Endometrium (tissue), 2 donors: ENCODE results near the gene SPATA33.
"Not testable (repeated sequence)": the region's sequence is repeated elsewhere in the genome, so short reads cannot be mapped to it uniquely, and the experiment has no call there.

Experiments
- FAIRE-seq: peaks from 2 replicates; lab custom pipeline; 2012; peaks lifted over from hg19 to GRCh38; lab: Jason Lieb, UNC
- donor health status: control.
- donor health status: control.

Gene SPATA33

DNA sequence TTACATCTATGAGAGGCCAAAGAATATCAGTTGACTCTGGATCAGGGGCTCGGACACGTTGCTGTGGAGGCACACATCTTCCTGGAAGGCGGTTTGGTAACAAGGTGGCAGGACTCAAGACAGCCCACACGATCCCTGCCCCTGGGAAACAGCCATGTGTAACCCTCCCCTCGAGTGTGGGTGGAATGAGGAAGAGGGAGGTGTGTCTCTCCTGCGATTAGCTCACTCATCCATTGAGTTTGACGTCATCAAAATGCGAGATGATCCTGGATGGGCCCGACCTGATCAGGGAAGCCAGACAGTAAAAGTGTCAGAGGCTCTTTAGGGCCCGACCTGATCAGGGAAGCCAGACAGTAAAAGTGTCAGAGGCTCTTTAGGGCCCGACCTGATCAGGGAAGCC, 6.6 kb downstream of the SPATA33 start:
- FAIRE-seq: not testable (repeated sequence)

DNA sequence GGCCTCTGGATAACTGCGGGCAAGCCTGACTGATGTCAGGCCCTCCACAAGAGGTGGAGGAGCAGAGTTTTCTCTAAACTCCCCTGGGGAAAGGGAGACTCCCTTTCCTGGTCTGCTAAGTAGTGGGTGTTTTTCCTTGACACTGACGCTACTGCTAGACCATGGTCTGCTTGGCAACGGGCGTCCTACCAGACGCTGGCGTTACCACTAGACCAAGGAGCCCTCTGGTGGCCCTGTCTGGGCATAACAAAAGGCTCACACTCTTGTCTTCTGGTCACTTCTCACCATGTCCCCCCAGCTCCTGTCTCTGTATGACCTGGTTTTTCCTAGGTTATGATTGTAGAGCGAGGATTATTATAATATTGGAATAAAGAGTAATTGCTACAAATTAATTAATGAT, 9.4 kb downstream of the SPATA33 start:
- not testable (repeated sequence) for FAIRE-seq

DNA sequence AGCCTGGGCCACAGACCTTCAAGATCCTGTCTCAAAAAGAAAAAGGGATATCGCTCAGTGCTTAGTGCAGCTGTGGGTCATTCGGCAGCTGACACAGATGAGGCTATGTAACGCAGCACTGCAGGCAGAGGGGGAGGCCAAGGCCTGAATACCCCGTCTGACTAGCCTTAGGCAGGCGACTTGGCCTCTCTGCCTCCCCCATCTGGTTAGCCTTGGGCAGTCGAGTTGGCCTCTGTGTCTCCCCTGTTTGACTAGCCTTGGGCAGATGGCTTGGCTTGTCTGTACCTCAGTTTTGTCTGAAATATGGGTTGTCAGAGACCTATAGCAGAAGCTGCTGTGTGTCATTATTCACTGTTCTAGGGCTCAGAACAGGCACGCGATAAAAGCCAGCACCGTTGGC, 10.0 kb downstream of the SPATA33 start:
- FAIRE-seq: no peak

DNA sequence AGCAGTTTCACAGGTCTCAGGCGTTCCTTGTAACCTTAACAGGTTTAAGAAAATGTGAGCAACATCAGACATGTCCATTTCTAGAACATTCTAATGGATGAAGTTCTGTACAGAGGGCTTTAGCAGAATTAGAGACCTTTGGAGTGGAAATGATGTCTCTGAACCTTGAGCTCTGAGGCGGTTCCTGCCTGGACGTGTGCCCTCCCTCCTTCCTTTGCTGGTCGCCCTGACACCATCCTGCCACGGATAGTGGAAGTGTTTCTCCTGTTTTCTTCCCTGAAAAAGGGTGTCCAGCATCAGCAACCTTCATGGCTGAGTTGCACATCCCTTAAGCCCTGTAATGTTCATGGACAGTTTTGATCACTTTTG, 11.1 kb downstream of the SPATA33 start:
- FAIRE-seq: no peak

DNA sequence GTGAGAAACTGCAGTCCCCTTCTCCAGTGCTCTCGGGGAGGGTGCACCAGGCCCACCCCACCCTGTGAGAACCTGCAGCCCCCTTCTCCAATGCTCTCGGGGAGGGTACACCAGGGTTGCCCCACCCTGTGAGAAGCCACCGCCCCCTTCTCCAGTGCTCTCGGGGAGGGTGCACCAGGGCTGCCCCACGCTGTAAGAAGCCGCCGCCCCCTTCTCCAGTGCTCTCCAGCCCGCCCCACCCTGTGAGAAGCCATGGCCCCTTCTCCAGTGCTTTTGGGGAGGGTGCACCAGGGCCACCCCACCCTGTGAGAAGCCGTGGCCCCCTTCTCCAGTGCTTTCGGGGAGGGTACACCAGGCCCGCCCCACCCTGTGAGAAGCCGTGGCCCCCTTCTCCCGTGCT, 12.1 kb downstream of the SPATA33 start:
- FAIRE-seq: no peak

- no peak for FAIRE-seq
These were observed 13.1 kb downstream of the SPATA33 start for GRCh38 chr16:89670496-89671431.

GRCh38 chr16:89671565-89671964, 13.9 kb downstream of the SPATA33 start:
- FAIRE-seq: not testable (repeated sequence)

DNA sequence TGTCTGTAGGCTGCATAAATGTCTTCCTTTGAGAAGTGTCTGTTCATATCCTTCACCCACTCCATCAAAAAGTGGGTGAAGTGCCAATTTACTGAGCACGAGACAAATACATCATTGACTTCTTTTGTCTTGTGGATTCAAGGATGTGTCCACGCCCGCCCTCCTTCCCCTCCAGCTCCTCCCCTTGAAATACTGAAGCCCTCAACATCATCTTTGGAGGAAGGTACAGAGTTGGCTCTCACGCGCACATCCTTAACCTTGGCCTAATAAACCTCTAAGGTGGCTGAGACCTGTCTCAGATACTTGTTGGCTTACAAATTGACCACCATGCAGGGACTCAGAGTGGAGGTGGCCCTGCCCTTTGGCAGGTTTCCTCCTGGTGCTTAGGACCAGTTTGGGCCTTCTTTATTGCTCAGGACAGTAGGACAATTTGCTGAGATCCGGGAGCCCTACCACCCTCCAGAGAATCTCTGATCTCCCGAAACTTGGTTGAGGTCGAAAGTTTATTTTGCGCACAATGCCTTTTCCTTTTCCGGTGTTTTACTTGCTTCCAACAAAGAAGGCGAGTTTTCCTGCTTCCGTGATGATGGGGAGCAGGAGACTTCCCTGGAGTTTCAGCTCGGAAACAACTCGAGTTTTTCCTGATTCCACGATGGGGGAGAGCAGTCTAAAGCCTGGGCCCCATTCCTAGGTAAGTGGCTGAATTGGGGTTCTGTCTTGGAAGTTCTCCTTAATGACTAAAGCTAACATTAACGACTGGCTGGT, 14.7 kb downstream of the SPATA33 start:
- no peak for FAIRE-seq

GRCh38 chr16:89678258-89678657, 20.6 kb downstream of the SPATA33 start:
- no peak for FAIRE-seq

DNA sequence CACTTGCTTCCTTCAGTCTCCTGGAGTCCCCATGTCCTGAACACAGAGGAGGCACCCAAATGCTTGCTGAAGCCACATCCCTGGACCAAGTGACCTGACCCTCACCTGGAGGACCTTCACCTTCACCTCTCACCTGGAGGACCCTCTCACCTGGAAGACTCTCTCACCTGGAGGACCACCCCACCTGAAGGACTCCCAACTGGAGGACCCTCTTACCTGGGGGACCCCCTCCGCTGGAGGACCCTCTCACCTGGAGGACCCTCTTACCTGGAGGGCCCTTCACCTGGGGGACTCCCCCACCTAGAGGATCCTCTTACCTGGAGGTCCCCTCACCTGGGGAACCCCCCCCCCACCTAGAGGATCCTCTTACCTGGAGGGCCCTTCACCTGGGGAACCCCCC, 28.3 kb downstream of the SPATA33 start:
- no peak for FAIRE-seq

GRCh38 chr16:89686520-89687091, 29.0 kb downstream of the SPATA33 start, which contains the start of gene CDK10:
Gene CDK10 (plus strand): TSS chr16:89686689. CDS start chr16:89686711, 22 bp downstream.
- FAIRE-seq: no peak

DNA sequence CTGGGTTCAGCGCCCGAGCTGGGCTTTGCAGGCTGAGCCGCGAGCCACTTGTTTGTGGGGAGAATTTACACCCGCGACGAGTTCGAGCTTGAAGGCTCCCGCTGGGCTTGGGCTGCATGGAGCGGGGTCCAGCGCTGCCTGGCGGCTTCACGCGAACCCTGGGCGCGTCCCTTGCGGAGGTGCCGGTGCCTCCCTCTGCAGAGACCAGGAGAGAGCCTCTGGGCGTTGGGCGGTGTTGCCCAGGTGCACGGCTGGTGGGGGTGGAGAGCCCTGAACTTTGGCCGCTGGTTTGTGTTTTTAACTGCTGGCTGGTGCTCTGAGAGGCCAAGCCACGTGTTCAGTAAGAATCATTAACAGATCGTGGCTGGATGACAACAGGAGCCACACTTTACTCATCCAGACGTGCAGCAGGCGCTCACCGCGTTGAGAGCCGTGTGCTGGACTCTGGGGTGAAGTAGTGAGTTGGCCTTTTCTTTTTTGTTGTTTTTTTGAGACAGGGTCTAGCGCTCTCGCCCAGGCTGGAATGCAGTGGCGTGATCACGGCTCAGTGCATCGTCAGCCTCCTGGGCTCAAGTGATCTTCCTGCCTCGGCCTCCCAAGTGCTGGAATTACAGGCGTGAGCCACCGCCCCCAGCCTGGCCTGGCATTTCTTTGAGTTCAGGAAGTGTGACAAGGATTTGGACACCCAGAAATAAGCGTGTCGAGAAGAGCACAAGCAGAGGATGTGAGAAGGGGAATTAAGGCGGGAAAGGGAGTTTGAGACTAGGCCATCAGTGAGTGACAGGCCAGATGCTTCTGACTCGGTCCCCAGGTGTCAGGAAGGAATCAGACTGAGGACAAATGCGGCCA, 29.7 kb downstream of the SPATA33 start:
- FAIRE-seq: no peak

- FAIRE-seq: no peak
These were observed 30.8 kb downstream of the SPATA33 start for GRCh38 chr16:89688395-89688794.

DNA sequence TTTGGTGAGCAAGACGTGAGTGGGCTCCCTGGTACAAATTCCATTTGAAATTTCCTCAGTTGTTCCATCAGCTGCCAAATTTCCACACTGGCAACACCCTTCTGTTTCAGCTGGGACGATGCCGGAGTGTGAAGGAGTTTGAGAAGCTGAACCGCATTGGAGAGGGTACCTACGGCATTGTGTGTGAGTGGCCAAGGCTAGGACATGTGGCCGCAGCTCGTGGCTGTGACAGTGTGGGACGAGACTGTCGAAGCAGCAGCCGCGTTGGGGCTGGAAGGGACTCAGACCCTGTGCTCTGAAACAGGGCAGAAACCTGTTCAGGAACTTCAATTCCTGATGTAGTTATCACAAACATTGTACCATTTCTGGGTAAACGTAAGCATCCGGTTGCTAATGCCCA, 31.5 kb downstream of the SPATA33 start:
- no peak for FAIRE-seq

DNA sequence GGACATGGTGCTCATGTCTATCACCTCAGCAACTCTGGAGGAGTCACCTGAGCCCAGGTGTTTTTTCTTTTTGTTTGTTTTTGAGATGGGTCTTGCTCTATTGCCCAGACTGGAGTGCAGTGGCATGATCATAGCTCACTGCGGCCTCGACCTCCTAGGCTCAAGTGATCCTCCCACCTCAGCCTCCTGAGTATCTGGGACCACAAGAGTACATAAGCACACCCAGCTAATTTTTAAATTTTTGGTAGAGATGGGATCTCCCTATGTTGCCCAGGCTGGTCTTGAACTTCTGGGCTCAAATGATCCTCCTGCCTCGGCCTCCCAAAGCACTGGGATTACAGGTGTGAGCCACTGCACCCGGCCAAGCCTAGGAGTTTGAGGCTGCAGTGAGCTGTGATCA, 32.0 kb downstream of the SPATA33 start:
- FAIRE-seq: not testable (repeated sequence)

DNA sequence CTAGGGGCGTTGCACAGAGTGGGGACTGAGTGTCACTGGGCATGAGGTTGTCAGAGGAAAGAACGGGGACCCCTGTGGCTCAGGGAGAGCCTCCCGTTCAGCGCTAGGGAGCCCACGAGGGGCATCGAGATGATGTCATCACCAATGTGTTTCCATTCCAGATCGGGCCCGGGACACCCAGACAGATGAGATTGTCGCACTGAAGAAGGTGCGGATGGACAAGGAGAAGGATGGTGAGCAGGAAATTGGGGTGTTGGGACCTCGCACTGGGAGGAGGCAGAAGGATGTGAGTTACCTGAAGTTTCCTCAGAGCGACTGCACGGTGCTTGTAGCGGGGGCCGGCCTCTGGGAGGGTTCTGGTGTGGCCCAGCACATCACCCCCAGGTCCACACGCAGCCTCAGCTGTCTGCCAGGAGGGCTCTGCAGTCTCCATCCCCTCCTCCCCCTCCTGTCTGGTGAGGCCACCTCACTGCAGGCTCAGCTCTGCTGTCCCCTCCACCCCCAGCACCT, 32.8 kb downstream of the SPATA33 start:
- no peak for FAIRE-seq

GRCh38 chr16:89691231-89691985, 33.8 kb downstream of the SPATA33 start:
- no peak for FAIRE-seq

DNA sequence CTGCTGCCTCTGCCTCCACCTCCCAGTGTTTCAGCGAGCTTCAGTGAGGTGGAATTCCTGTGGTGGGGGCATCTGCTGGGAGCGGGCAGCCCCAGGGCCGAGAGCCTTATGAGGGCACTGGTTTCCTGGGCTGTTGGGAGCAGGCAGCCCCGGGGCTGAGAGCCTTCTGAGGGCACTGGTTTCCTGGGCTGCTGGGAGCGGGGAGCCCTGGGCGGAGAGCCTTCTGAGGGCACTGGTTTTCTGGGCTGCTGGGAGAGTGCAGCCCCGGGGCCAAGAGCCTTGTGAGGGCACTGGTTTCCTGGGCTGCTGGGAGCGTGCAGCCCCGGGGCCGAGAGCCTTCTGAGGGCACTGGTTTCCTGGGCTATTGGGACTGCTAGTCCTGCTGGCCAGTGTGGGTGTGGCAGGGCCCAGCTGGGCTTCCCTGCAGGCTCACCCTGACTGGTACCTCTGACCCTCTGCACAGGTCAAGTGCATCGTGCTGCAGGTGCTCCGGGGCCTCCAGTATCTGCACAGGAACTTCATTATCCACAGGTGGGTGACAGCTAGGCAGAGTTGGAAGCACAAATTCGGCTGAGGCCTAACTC, 34.4 kb downstream of the SPATA33 start:
- no peak for FAIRE-seq

DNA sequence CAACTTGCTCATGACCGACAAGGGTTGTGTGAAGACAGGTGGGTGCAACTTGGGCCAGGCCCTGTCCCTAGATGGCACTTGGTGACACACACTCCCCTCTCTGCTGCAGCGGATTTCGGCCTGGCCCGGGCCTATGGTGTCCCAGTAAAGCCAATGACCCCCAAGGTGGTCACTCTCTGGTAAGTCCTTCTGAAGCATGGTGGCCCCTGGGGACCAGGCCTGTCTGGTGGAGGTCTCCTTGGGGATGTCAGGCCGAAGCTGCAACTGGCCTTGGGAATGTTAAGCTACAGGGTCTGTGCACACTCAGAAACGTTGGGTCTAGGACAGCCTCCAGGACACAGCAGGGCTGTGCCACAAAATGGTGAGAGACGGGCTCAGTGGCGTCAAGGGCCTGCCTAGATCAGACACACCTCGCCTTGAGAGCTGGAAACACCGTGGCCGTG, 35.7 kb downstream of the SPATA33 start:
- FAIRE-seq: no peak
